Heart right ventricle (tissue), 16 donors: Measurements from ENCODE around the gene HOMEZ. TPM values are rescaled to one million over a fixed set of nuclear protein-coding genes. Genes with fewer than 3 reads are reported as not detected.

Experiments
- ATAC-seq, 8 donors: fragments of 200-7000 bp; cut with Tn5 transposase; one replicate each; pipeline ENCODE4 v1.9.1; 2020; ENCODE audit warnings: mild to moderate bottlenecking in 8 of 8, moderate library complexity in 8 of 8, moderate number of reproducible peaks in 1 of 8
- DNase-seq, 2 donors: peaks; one replicate each; pipeline ENCODE4 v3.0.0-alpha.2; 2020
- H3K27ac ChIP-seq, 10 donors: fragments of 200-600 bp; sonication (generic) in 2 of 10; one replicate each; pipeline versions ENCODE4 v1.5.0 to v1.8.0; 2020 to 2022; ENCODE audit warnings: mild to moderate bottlenecking in 3 of 10
- H3K27me3 ChIP-seq, 7 donors: fragments of 200-600 bp; one replicate each; pipeline ENCODE4 v1.8.0; 2021 to 2022; ENCODE audit warnings: mild to moderate bottlenecking in 2 of 7
- H3K36me3 ChIP-seq, 9 donors: fragments of 200-600 bp; sonication (generic) in 1 of 9; one replicate each; pipeline versions ENCODE4 v1.5.0 to v1.8.0; 2020 to 2022; ENCODE audit warnings: mild to moderate bottlenecking in 2 of 9
- H3K4me1 ChIP-seq, 9 donors: fragments of 200-600 bp; sonication (generic) in 1 of 9; one replicate each; pipeline versions ENCODE4 v1.5.0 to v1.8.0; 2020 to 2022; ENCODE audit warnings: mild to moderate bottlenecking in 4 of 9
- H3K4me3 ChIP-seq, 10 donors: fragments of 200-600 bp; sonication (generic) in 2 of 10; one replicate each; pipeline versions ENCODE4 v1.5.0 to v1.8.0; 2020 to 2022; ENCODE audit warnings: mild to moderate bottlenecking in 7 of 10, moderate library complexity in 2 of 10
- H3K9me3 ChIP-seq, 11 donors: fragments of 200-600 bp in 10 of 11; sonication (generic) in 2 of 11; one replicate each; pipeline versions ENCODE4 v1.5.0 to v1.8.0; 2013 to 2022; ENCODE audit warnings: mild to moderate bottlenecking in 2 of 11, control low read depth in 1 of 11, moderate library complexity in 1 of 11
- CTCF ChIP-seq, 9 donors: fragments of 200-600 bp; sonication (generic) in 2 of 9; IDR thresholded peaks; one replicate each; pipeline versions ENCODE4 v1.5.0 to v1.8.0; 2021 to 2022; ENCODE audit warnings: antibody characterized with exemption in 9 of 9, mild to moderate bottlenecking in 5 of 9, moderate library complexity in 1 of 9
- WGBS, 2 donors: extraction: QIAGEN DNeasy Blood & Tissue Kit; methylation state at CpG; one replicate each; pipeline ENCODE4 v1.1.7; 2013; ENCODE audit warnings: inconsistent platforms in 1 of 2; 5-methylcytosine and 5-hydroxymethylcytosine counted together
- intact Hi-C, 10 donors: fragments of 100-400 bp; cut with DNase I; formaldehyde crosslinking; loops; one replicate each; pipeline versions ENCODE4 v1.11.1 to v1.14.2; 2022
- polyA plus RNA-seq, 2 donors: library from polyadenylated mRNA; stranded (reverse); fragments of 200-250 nt; gene quantifications; one replicate each; pipeline ENCODE4 v1.2.3, GENCODE V29; 2013
- total RNA-seq, 10 donors: library from RNA; stranded (reverse); fragmentation: NEBNext Ultra II Directional in 3 of 10; extraction: Animal tissue kit (Norgen Biotek cat#: 25700) in 3 of 10; gene quantifications; one replicate each; pipeline versions ENCODE4 v1.2.1 to v1.2.4, GENCODE V29; 2021 to 2023
- donor health status: Arrhythmogenic right ventricular cardiomyopathy.
- donor health status: ischemic (EF 13 %, LVEDD 7.1; RV severe dilation, severe dysfunction).
- donor health status: healthy with polysubstance abuse.
- donor health status: DM: no; HTN: yes; CAD: no.
- donor health status: DM: no; HTN: no; CAD: no.
- donor health status: ischemic (EF 25% LVEDD 6.9; RV normal size, moderate dysfunction).
- donor health status: ischemic (EF 25% LVEDD 5.7; RV mildly dilated, moderate dysfunction).
- donor health status: healthy.
- donor health status: DM: yes; HTN: yes; CAD: no.
- donor health status: Ischemic cardiomyopathy.
- donor health status: ischemic (EF 35%, LVEDD 5.7; RV mildly dilated, moderate dysfunction).
- donor health status: nonischemic (EF 11% LVEDD 7.7; RV severe dilation, severe dysfunction).
- donor health status: DM: yes; HTN: yes; CAD: no.
- donor health status: PGD.
- donor health status: ischemic (EF 29% LVEDD 5.4; RV normal size, mild dysfunction).
- donor health status: nonischemic (EF 23%, LVEDD 6.1; RV moderate dilation, normal function).

HOMEZ gene
- total and polyA plus RNA-seq, 12 donors, result 5.7 to 13.4 (median 9.1) TPM

- 92 to 96% methylated on average over 5 of the region's 5 CpGs for WGBS, 2 donors
- H3K36me3 ChIP-seq, result no peaks in the 10 kb centered on the region
- intact Hi-C loops, result no loop called here
Measured at GRCh38 chr14:23258256-23258655, 27.7 kb downstream of the HOMEZ start.

GRCh38 chr14:23252420-23253333 is 33.3 kb downstream of the HOMEZ start:
- peaks cover 0 to 12% (median 3%) of the 10 kb centered on the region in 7 donors for H3K27me3 ChIP-seq
- H3K27ac ChIP-seq, result no peak overlapping the region
- no peaks in the 10 kb centered on the region for H3K36me3 ChIP-seq
- no peaks in the 10 kb centered on the region for H3K9me3 ChIP-seq
- no peak overlapping the region for H3K4me3 ChIP-seq
- 56 to 58% methylated on average over 4 of the region's 4 CpGs for WGBS, 2 donors
- ATAC-seq (no peak), DNase-seq (no peak)
- TF ChIP-seq CTCF (IDR thresholded peaks at IDR 0.05), result no peak
- intact Hi-C loops, result no loop called here
- H3K4me1 ChIP-seq, result no peaks in the 10 kb centered on the region

More at GRCh38 chr14:23258256-23258655, 27.7 kb downstream of the HOMEZ start:
- Histone ChIP-seq H3K4me1 (no peaks in the 10 kb centered on the region), H3K27ac (no peak overlapping the region), H3K9me3 (no peaks in the 10 kb centered on the region), H3K4me3 (no peak overlapping the region), H3K27me3 (peaks cover 0 to 21% (median 12%) of the 10 kb centered on the region in 7 donors)
- DNase-seq, result no peak
- ATAC-seq, result no peak
- no peak for TF ChIP-seq CTCF (IDR thresholded peaks at IDR 0.05)

DNA sequence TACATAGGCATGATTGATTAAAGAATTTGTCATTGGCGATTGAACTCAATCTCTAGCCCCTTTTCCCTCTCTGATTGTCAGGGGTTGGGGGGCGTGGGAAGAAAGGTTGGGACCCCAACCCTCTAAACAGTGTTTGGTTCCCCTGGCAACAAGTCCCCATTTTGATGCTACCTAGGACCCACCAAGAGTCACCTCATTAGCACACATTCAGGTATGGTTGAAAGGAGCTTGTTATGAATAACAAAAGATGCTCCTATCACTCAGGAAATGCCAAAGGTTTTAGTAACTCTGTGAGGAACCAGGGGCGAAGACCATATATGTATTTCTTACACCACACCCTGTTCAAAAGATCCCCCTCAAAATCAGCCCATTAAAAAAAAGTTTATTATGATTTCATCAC is 33.9 kb downstream of the HOMEZ start:
- TF ChIP-seq CTCF (IDR thresholded peaks at IDR 0.05), result no peak
- ATAC-seq, result no peak
- 37 to 43% methylated on average over 3 of the region's 3 CpGs for WGBS, 2 donors
- H3K4me3 ChIP-seq, result no peak overlapping the region
- no peaks in the 10 kb centered on the region for H3K9me3 ChIP-seq
- H3K4me1 ChIP-seq, result no peaks in the 10 kb centered on the region
- H3K36me3 ChIP-seq, result no peaks in the 10 kb centered on the region
- intact Hi-C loops, result no loop called here
- peaks cover 0 to 12% (median 3%) of the 10 kb centered on the region in 7 donors for H3K27me3 ChIP-seq
- no peak overlapping the region for H3K27ac ChIP-seq
- no peak for DNase-seq

GRCh38 chr14:23249824-23250223 is 36.1 kb downstream of the HOMEZ start:
- peaks cover 0 to 12% (median 3%) of the 10 kb centered on the region in 7 donors for H3K27me3 ChIP-seq
- DNase-seq, result no peak
- no peak for ATAC-seq
- WGBS, 2 donors, result 84 to 85% methylated on average over 6 of the region's 6 CpGs
- H3K4me3 ChIP-seq, result no peak overlapping the region
- no peaks in the 10 kb centered on the region for H3K36me3 ChIP-seq
- H3K27ac ChIP-seq, result no peak overlapping the region
- H3K4me1 ChIP-seq, result no peaks in the 10 kb centered on the region
- no peak for TF ChIP-seq CTCF (IDR thresholded peaks at IDR 0.05)
- intact Hi-C loops, result no loop called here
- H3K9me3 ChIP-seq, result no peaks in the 10 kb centered on the region
